GM23338 (cell line): ENCODE measurements around the gene BAZ1B.
"Not testable (repeated sequence)": the region's sequence is repeated elsewhere in the genome, so short reads cannot be mapped to it uniquely, and the experiment has no call there.

Experiments
- EZH2 ChIP-seq: fragments of 200-600 bp; sonication (generic); IDR thresholded peaks from one replicate; pipeline ENCODE4 v1.8.0; 2017; ENCODE audit warnings: antibody characterized with exemption, mild to moderate bottlenecking, low read depth; ENCODE audit not compliant: unreplicated experiment
- EZH2phosphoT487 ChIP-seq: fragments of 200-600 bp; sonication (generic); IDR thresholded peaks from one replicate; pipeline ENCODE4 v1.8.1; 2018; ENCODE audit warnings: antibody characterized with exemption; ENCODE audit not compliant: unreplicated experiment
- JUNB ChIP-seq: IDR thresholded peaks from one replicate; pipeline ENCODE4 v1.6.1; 2016; ENCODE audit warnings: antibody characterized with exemption; ENCODE audit not compliant: unreplicated experiment
- POLR2AphosphoS5 ChIP-seq: IDR thresholded peaks from 2 replicates; pipeline ENCODE4 v1.6.1; 2016; ENCODE audit warnings: antibody characterized with exemption, low read depth
- TF ChIP-seq, protein P1 (sequence below), 2 experiments: fragments of 200-600 bp in 1 of 2; sonication (generic) in 1 of 2; conservative IDR thresholded peaks; 2 replicates each; pipeline versions ENCODE4 v1.5.1 to v1.6.1; 2016 to 2017; ENCODE audit warnings: antibody characterized with exemption in 2 of 2, low read depth in 2 of 2, mild to moderate bottlenecking in 2 of 2, moderate library complexity in 1 of 2
- TF ChIP-seq, protein P2 (sequence below): IDR thresholded peaks from one replicate; pipeline ENCODE4 v1.6.1; 2018; ENCODE audit warnings: antibody characterized with exemption; ENCODE audit not compliant: unreplicated experiment
- TF ChIP-seq, protein P3 (sequence below): IDR thresholded peaks from 2 replicates; pipeline ENCODE4 v1.6.1; 2016; ENCODE audit warnings: antibody characterized with exemption

DNA sequence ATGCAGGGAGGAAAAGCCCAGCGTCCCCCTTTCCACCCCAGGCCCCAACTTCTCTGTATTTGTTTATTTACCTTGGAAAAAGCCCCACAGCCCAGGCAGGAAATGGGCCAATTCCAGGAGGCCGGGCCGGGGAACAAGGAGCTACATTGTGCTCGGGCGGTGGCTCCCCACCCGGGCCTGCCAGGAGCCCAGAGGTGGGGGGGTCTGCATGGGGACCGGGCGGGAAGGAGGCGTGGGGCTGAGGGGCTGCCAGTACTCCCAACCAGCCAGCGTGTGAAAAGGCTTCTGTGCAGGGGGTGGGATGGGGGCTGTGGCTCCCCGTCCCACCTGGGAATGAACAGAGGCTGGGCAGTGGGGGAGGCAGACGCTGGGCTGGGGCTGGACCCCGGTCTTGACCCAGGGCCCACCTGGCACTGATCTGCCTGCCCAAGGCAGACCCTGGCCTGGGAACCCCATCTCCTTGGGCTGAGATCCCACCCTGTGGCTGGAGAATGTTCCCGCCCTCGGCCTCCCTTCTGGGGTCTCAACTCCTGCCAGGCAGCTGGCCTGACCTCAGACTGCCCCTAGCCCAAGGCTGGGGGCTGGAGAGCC, 111.5 kb downstream of the BAZ1B start:
- TF ChIP-seq, protein P1, sequence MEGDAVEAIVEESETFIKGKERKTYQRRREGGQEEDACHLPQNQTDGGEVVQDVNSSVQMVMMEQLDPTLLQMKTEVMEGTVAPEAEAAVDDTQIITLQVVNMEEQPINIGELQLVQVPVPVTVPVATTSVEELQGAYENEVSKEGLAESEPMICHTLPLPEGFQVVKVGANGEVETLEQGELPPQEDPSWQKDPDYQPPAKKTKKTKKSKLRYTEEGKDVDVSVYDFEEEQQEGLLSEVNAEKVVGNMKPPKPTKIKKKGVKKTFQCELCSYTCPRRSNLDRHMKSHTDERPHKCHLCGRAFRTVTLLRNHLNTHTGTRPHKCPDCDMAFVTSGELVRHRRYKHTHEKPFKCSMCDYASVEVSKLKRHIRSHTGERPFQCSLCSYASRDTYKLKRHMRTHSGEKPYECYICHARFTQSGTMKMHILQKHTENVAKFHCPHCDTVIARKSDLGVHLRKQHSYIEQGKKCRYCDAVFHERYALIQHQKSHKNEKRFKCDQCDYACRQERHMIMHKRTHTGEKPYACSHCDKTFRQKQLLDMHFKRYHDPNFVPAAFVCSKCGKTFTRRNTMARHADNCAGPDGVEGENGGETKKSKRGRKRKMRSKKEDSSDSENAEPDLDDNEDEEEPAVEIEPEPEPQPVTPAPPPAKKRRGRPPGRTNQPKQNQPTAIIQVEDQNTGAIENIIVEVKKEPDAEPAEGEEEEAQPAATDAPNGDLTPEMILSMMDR (conservative IDR thresholded peaks at IDR 0.05; ENCODE audit: low read depth in 2 of 2), result not testable (repeated sequence)
- TF ChIP-seq EZH2phosphoT487, POLR2AphosphoS5, EZH2, JUNB: not testable (repeated sequence)
- TF ChIP-seq, protein P2, sequence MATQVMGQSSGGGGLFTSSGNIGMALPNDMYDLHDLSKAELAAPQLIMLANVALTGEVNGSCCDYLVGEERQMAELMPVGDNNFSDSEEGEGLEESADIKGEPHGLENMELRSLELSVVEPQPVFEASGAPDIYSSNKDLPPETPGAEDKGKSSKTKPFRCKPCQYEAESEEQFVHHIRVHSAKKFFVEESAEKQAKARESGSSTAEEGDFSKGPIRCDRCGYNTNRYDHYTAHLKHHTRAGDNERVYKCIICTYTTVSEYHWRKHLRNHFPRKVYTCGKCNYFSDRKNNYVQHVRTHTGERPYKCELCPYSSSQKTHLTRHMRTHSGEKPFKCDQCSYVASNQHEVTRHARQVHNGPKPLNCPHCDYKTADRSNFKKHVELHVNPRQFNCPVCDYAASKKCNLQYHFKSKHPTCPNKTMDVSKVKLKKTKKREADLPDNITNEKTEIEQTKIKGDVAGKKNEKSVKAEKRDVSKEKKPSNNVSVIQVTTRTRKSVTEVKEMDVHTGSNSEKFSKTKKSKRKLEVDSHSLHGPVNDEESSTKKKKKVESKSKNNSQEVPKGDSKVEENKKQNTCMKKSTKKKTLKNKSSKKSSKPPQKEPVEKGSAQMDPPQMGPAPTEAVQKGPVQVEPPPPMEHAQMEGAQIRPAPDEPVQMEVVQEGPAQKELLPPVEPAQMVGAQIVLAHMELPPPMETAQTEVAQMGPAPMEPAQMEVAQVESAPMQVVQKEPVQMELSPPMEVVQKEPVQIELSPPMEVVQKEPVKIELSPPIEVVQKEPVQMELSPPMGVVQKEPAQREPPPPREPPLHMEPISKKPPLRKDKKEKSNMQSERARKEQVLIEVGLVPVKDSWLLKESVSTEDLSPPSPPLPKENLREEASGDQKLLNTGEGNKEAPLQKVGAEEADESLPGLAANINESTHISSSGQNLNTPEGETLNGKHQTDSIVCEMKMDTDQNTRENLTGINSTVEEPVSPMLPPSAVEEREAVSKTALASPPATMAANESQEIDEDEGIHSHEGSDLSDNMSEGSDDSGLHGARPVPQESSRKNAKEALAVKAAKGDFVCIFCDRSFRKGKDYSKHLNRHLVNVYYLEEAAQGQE, result not testable (repeated sequence)
- TF ChIP-seq, protein P3, sequence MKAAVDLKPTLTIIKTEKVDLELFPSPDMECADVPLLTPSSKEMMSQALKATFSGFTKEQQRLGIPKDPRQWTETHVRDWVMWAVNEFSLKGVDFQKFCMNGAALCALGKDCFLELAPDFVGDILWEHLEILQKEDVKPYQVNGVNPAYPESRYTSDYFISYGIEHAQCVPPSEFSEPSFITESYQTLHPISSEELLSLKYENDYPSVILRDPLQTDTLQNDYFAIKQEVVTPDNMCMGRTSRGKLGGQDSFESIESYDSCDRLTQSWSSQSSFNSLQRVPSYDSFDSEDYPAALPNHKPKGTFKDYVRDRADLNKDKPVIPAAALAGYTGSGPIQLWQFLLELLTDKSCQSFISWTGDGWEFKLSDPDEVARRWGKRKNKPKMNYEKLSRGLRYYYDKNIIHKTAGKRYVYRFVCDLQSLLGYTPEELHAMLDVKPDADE, result not testable (repeated sequence)
